Measurements from ENCODE around the gene PDLIM3.
"Not testable (repeated sequence)": the region's sequence is repeated elsewhere in the genome, so short reads cannot be mapped to it uniquely, and the experiment has no call there.

PDLIM3 gene, protein sequence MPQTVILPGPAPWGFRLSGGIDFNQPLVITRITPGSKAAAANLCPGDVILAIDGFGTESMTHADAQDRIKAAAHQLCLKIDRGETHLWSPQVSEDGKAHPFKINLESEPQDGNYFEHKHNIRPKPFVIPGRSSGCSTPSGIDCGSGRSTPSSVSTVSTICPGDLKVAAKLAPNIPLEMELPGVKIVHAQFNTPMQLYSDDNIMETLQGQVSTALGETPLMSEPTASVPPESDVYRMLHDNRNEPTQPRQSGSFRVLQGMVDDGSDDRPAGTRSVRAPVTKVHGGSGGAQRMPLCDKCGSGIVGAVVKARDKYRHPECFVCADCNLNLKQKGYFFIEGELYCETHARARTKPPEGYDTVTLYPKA

DNA sequence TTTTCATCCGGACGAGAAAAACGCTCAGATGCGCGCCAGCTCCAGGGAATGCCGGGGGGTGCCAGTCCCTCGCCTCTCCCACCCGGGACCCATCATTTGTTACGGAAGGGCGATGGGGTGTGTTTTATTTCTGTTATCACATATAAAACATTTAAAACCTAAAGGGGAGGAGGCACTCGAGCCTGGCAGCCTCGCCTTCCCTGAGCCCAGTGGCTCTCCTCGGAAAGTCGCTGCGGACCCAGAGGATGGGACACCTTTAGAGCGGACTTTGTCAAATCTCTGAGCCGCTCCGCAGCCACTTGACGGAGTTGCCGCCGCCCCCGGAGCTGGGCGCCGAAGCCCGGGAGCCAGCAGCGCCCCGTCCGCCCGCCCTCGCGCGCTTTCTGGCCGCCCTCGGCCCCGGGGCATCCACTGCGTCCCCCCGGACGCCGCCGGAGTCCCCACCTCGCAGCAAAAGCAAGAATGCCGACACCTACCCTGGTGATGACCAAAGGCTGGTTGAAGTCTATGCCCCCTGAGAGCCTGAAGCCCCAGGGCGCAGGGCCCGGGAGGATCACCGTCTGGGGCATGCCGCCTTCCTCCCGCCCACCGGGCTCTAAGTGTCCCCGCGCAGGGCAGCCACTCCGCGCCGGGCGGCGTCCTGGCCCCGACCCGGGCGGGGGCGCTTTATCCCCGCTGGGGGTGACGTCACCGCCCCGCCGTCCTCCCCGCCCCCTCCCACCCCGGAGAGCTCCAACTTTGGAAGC is at the start of gene PDLIM3:
PDLIM3 (minus strand) TSS at position 642 of the 746 bp plus-strand sequence; CDS start at position 569, 73 bp downstream.
- DNase-seq (ENCODE audit: low read depth), result no peak

DNA sequence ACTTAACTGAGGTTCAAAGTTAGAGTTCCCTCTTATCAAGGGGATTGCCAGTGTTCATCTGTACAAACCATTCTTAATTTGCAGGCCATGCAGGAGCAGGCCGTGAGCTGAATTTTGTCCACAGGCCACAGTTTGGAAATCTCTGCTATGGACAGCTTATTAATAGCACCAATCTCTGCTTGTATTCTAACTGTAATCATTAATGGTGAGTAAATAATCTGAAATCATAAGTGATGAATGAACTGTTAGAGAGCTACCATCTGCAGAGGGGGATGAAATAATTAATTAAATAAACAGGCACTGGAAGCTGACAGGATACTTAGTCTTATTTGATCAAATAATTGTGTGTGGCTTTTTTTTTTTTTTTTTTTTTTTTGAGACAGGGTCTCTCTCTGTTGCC is 48.5 kb upstream of the PDLIM3 start:
- no peak for DNase-seq (ENCODE audit: low read depth)

DNA sequence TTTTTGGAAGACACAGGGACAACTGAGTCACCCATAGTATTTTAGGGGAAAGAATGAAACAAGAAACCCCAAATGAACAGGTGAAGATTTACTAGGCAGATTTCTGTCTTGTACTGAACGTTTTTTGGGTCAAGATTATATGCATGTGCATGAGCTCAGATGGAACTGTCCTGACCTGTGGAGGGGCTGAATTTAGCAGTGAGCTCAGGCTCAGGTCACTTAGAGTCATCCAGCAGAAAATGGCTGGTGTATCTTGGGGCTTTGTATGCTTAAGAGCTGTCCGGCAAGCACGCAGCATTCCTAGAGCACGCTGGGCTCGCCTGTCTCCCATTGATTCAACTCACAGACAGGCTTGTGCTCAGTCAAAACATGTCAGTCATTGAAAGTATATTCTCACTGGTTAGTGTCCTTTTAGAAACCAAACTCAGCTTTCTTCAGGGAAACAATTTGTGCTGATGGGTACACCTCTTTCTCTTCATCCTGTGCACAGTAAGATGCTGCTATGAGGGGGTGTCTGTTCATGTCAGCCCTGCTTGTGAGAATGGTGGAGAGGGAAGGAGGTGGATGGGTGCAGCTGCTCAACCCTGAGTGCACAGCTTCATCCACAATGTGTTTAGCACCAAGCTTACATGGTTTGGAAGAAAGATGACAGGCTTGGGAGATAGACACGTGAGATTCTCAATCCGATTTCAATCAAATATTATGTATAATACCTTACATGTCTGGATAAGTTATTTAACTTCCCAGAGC is 47.5 kb upstream of the PDLIM3 start:
- no peak for DNase-seq (ENCODE audit: low read depth)

DNA sequence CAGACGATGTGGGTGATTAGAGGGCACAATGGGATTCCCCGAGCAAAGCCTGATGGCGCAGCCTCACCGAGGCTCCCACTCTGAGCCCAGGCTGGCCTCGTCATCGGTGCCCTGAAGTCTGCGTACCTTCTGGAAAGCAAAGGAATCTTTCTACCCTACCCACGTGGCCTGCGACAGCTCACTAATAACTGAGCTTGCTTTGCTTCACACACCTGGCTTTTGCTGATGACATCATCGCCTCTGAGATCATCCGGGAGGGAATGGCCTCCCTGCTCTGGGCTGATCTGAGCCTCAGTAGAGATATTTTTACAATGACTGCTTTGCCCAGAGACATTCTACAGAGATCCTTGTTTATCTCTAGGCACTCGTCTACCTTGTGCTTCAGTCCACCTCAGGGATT is 45.4 kb upstream of the PDLIM3 start:
- no peak for DNase-seq (ENCODE audit: low read depth)

DNA sequence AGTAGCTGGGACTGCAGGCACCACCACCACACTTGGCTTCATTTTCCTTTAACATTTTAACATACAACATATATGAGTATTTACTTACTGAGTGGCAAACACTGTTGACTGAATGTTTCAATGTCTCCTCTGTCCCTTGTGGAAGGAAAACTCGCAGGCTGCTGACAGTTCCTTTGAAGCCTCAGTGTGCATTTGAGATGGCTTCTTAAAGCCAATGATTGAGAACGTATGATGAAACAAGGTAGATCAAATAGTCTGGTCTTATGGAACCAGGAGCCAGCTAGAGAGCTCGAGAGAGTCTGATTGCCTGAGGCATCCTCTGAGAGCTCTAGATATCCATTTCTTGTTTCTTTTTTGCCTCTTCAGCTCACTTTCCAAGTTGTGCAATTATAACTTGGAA is 43.0 kb upstream of the PDLIM3 start:
- no peak for DNase-seq (ENCODE audit: low read depth)

DNA sequence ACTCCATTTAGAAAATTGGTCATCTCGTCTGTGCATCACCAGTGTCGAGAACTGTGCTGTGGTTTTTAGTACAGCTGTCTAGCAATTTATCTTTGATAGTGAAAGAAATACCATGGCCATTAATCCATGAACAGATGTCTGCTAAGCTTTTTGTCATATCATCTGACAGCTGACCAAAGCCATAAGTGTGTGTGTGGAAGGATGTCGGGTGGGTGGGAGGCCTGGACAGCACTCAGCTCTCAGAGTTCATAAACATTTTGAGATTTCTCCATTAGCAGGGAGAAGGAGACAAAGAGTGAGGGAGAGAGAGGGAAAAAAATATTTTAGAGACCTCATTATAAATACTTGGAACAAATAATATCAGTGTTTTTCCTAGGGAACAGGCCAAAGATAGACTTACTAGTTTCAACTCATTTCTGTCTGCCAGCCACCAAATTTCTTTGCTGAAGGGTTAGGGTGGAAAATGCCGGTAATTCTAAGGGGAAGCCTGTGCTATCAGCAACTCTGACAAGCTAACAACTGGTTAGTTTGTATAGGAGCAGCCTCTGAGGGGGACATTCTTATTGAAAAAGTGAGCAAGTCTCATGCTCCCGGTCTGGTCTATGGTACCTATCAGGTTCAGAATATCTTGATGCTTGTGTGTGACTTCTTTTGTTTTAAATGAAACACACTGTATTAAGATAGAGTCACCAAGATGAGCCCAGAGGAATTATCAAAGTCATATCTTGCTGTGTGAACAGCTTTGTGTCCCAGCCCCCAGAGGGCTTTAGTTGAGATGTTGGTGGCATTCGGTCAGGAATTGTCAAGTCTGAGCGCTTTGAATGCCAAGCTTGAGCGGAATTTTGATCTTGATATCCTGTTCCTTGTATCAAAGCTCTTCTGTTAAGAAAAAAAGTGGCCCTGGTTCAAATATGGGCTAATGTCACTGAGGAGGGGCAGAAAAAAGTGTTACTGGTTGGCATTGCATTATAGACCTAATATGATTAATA is 41.9 kb upstream of the PDLIM3 start:
- no peak for DNase-seq (ENCODE audit: low read depth)

DNA sequence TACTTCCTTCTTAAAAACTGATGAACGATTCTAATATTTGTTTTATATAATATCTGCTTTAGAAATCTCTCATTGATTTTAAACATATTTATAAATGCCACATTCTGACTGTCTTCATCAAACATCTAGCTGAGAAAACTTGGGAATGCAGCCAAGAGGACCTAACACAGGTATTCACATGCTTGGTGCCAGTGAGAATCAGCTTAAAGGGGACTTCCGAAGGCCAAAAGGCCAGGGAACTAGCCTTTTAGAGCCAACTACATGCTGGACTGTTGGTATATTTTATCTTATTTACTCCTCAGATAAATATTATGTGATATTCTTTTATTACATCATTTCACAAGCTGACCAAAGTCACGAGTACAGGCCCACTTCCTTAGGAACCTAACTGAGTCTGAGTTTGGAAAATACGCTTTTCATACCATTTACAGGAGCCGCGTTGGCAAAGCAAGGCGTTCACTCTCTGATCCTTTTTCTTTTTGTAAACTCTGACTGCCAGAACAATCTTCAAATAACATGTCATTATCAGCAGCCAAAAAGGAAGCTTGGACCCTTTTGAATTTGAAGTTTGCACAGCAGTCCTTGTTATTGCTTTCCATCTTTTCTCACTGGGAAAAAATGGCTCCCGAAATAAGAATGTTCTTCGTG is 41.1 kb upstream of the PDLIM3 start:
- DNase-seq (ENCODE audit: low read depth), result no peak

DNA sequence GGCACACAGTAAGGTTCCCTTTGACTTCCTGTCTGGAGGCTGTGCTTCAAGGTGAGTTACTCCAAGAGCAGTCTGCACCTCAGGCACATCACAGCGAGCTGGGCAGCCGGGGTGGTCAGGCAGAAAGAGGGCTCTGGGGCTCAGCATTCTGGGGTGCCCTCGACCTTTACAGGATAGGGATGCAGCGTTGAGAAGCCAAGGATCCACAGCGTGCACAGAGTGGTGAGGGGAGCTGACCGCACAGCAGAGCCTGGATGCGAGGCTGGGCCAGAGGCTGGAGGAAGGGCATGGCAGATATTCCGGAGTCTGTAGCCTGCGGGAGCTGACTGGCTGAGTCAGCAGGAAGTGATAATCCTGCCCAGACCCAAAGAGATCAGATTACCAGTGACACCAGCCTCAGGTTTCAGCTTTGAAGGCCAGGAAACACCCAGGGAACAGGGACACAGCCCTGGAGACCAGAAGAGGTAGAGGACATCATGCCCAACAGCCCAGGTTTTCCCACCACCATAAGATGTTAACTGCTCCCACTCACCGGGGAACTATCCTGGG is 38.4 kb upstream of the PDLIM3 start:
- DNase-seq (ENCODE audit: low read depth), result no peak

DNA sequence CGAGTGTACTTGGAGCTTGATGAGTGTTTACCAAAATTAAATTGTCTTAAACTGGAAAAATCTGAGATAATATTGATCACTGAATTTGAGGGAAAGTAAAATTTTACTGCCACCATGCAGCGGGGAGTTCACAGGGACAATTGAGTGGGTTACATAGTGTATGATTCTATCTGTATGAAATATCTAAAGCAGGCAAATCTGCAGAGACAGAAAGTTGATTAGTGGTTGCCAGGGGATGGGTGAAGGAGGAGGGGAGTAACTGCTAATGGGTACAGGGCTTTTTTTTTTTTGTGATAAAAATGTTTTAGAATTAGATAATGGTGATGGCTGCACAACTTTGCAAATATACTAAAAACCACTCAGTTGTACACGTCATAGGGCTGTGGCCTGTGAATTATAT is 35.4 kb upstream of the PDLIM3 start:
- DNase-seq (ENCODE audit: low read depth), result no peak

DNA sequence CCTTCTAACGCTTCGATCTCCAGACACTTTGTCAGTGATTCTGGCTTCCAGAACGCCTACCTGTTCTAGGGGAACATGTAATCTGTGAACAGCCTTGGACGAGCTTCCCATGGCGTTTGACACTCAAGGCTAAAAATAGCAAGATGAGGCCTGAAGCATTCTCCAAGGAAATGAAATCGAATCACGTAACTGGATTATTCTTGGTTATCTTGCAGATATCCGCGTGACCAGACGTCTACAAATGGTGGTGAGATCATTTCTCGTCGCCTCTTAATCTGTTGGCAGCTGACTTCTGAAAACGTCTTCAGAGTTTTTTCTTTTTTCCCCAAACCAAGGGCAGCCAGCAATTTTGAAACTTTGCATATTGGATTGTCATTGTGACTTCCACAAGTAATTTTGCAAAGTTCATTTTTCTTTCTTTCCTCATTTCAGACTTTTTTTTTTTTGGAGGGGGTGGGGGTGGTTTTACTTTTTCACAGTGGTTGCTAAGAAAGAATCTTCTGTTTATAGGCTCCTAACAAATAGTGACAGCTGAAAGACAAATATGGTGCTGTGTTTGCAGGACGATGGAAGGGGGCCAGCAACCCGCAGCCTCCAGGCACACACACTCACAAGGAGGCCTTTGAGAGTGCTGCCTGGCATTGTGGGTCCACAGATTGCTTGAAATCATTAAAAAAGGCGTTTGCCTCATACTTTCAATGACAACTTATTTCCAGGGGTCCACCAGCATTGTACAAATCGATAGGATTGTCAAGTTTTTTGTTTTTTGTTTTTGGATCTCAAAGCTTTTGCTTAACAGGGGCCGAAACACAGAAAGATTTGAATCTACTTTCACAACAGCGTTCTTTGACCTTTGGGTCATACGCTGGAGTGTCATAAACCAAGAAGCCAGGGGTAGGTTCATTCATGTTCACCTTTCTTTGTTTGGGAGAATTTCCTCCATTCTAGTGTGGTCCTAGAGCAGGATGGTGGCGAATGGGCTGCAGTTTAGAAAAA is 32.4 kb upstream of the PDLIM3 start:
- no peak for DNase-seq (ENCODE audit: low read depth)

DNA sequence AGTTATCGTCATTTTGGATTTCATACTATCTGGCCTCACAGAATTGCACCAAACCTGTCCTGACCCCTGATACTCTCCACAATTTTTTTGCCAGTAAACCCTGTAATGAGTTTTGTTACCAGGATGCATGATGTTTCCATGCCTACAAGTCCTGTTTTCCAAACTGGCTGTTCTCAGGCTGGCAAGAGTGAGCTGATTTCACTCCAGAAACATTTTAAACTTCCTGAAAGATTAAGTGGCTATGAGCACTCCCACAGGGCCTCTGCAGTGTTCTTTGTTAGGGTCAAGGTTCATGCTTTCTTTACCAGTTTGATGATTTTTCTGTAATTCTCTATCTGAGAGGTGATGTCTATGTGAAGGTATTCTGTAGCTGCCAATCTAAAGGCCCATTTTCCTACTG is 31.7 kb upstream of the PDLIM3 start:
- DNase-seq (ENCODE audit: low read depth), result no peak

DNA sequence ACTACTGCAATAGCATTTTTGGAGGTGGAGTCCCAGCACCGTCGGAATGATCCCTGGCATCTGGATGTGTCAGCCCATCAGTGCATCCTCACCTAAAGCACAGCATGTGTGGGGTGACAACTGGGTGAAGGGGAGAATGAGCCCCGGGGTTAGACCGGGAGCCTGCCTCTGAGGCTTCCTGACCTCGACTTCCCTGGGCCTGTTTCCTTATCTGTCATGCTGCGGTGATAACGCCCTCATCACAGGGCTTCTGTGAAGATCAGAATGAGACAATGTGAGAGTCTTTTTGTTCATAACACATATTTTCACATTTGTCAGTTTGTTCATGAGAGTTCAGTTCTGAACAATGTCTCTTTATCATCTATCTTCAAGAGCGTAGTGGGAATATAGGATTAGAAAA is 31.1 kb upstream of the PDLIM3 start:
- DNase-seq (ENCODE audit: low read depth), result no peak

DNA sequence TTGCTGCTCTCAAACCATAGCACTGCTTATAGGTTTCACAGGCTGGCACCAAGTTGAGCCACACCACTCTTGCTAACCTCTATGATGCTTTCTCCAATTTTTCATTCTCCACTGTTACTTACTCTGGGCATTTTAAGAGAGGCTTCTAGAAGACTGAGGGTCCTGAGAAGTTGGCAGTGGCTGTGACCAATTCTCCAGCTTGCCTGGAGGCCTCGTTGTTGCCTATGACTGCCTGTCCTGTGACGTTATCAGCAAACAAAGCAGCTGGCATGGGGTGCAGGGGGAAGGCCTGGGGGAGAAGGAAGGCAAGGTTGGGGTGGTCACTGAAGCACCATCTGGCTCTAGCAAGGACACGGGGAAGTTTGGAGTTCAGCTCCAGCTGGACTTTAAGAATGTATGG is 30.4 kb upstream of the PDLIM3 start:
- DNase-seq (ENCODE audit: low read depth), result no peak

DNA sequence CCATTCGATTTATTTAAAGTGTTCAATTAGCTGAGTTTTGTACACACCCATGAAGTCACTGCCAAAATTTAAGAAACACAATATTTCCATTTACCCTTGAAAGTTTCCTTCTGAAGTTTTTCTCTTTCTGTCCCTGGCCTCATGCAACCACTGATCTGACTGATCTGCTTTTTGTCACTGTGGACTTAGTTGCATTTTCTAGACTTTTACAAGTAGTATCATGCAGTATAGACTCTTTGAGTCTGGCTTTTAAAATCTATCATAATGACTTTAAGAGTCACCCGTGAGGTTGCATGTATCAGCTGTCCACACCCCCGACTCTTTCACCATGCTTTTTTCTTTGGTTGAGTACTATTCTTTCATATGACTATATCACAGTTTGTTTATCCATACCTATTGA is 29.0 kb upstream of the PDLIM3 start:
- DNase-seq (ENCODE audit: low read depth), result no peak

DNA sequence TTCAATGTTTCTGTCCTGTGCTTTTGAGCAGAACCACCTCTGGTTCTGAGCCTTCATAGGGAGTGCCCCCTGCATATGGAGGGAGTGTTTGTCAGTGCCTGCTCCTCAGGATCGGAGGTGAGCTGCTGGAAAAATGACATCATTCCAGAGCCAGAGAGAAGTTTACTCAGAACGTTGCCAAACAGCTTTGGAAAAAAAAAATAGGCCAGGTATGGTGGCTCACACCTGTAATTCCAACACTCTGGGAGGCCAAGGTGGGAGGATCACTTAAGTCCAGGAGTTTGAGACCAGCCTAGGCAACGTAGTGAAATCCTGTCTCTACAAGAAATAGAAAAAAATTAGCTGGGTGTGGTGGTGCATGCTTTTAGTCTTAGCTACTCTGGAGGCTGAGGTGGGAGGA is 27.2 kb upstream of the PDLIM3 start:
- no peak for DNase-seq (ENCODE audit: low read depth)

DNA sequence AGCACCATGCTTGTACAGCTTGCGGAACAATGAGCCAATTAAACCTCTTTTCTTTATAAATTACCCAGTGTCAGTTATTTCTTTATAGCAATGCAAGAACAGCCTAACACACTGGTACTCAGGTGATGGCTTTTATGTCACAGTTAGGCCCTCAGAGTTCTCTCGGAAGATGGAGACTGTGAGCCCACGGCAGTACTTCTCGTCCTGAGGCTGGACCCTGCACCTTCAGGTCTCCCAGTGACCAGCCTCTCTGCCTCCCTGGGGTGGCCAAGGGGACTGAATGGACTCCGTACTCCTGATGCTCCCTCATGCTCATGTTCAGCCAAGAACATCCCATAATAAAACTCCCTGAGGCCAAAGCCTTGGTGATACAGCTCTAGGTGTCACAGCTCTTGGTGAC is 25.0 kb upstream of the PDLIM3 start:
- DNase-seq (ENCODE audit: low read depth), result no peak

DNA sequence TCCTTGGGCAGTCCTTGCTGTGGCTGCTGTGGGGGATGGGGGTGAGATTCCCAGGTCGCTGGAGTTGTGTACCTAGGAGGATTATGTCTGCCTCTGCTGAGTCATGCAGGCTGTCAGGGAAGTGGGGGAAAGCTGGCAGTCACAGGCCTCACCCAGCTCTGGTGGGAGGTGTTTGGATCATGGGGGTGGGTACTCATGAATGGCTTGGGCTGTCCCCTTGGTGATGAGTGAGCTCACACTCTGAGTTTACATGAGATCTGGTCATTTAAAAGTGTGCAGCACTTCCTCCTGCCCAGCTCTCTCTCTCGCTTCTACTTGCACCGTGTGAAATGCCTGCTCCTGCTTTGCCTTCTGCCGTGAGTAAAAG is 24.6 kb upstream of the PDLIM3 start:
- no peak for DNase-seq (ENCODE audit: low read depth)

DNA sequence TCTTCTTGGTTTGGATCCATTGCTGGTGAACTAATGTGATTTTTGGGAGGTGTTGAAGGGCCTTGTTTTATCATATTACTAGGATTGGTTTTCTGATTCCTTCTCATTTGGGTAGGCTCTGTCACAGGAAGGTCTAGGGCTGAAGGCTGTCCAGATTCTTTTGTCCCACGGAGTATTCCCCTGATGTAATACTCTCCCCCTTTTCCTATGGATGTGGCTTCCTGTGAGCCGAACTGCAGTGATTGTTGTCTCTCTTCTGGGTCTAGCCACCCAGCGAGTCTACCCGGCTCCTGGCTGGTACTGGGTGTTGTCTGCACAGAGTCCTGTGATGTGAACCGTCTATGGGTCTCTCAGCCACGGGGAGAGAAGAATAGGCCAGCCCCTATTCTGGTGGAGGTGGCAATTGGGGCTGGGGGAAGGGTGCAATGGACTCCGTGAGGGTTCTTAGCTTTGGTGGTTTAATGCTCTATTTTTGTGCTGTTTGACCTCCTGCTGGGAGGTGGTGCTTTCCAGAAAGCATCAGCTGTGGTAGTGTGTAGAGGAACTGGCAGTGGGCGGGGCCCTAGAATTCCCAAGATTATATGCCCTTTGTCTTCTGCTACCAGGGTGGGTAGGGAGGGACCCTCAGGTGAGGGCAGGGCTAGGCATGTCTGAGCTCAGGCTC is 24.1 kb upstream of the PDLIM3 start:
- DNase-seq (ENCODE audit: low read depth), result not testable (repeated sequence)
